ENCODE results near the gene TTC7B. TPM values are rescaled to one million over a fixed set of nuclear protein-coding genes. Genes with fewer than 3 reads are reported as not detected.

Gene TTC7B
- total RNA-seq, 1 donor from 2014 or later = 3.1 TPM

- no peak for DNase-seq (ENCODE audit: low spot score)
- no peak overlapping the region for H3K4me3 Mint-ChIP-seq
- H3K27ac Mint-ChIP-seq = no peak overlapping the region
- no peaks in the 10 kb centered on the region for H3K9me3 Mint-ChIP-seq
- H3K4me1 Mint-ChIP-seq (ENCODE audit: low read depth) = no peaks in the 10 kb centered on the region
- H3K36me3 Mint-ChIP-seq (ENCODE audit: low read depth) = no peaks in the 10 kb centered on the region
- peaks cover 3% of the 10 kb centered on the region for H3K27me3 Mint-ChIP-seq (ENCODE audit: insufficient read depth)
- intact Hi-C loops (cut with micrococcal nuclease) = no loop called here
Measured at GRCh38 chr14:90560558-90560957, 255.7 kb downstream of the TTC7B start.

GRCh38 chr14:90559811-90560492 is 256.3 kb downstream of the TTC7B start:
- peaks cover 3% of the 10 kb centered on the region for H3K27me3 Mint-ChIP-seq (ENCODE audit: insufficient read depth)
- H3K36me3 Mint-ChIP-seq (ENCODE audit: low read depth) = no peaks in the 10 kb centered on the region
- no peak for DNase-seq (ENCODE audit: low spot score)

DNA sequence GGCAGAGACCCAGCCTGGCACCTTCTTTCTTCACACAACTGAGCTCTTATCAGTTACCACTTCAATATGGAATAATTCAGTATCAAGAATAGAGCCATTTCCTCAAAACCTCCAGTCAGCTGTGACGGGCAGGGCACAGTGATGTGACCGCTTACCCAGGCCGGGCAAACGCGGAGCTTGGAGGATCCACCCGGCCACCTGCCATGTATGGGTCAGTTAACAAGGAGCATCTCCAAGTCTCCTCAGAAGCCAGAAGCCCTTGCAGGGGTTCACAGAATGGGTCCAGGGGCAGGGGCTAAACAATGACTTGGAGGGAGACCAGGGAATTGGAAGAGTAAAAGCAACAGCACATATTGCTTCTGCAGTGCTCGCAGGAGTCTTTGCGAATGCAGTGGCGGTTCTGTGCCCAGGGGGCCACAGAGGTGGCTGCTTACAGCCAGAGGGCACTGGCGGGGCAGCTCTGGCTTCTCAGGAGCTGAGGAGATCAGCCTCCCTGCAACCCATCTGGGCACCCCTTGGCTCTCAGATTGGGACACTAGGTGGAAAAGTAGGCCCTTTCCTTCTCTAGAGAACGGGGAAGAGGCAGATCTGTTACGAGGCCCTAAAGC is 257.1 kb downstream of the TTC7B start:
- Mint-ChIP-seq H3K36me3 (ENCODE audit: low read depth) (no peaks in the 10 kb centered on the region), H3K9me3 (no peaks in the 10 kb centered on the region), H3K27me3 (ENCODE audit: insufficient read depth) (peaks cover 3% of the 10 kb centered on the region), H3K4me3 (no peak overlapping the region), H3K4me1 (ENCODE audit: low read depth) (no peaks in the 10 kb centered on the region), H3K27ac (no peak overlapping the region)
- DNase-seq (ENCODE audit: low spot score) = no peak
- intact Hi-C loops (cut with micrococcal nuclease) = no loop called here

More at GRCh38 chr14:90559811-90560492, 256.3 kb downstream of the TTC7B start:
- intact Hi-C loops (cut with micrococcal nuclease) = no loop called here
- no peaks in the 10 kb centered on the region for H3K9me3 Mint-ChIP-seq
- no peak overlapping the region for H3K27ac Mint-ChIP-seq
- H3K4me3 Mint-ChIP-seq = no peak overlapping the region
- H3K4me1 Mint-ChIP-seq (ENCODE audit: low read depth) = no peaks in the 10 kb centered on the region

DNA sequence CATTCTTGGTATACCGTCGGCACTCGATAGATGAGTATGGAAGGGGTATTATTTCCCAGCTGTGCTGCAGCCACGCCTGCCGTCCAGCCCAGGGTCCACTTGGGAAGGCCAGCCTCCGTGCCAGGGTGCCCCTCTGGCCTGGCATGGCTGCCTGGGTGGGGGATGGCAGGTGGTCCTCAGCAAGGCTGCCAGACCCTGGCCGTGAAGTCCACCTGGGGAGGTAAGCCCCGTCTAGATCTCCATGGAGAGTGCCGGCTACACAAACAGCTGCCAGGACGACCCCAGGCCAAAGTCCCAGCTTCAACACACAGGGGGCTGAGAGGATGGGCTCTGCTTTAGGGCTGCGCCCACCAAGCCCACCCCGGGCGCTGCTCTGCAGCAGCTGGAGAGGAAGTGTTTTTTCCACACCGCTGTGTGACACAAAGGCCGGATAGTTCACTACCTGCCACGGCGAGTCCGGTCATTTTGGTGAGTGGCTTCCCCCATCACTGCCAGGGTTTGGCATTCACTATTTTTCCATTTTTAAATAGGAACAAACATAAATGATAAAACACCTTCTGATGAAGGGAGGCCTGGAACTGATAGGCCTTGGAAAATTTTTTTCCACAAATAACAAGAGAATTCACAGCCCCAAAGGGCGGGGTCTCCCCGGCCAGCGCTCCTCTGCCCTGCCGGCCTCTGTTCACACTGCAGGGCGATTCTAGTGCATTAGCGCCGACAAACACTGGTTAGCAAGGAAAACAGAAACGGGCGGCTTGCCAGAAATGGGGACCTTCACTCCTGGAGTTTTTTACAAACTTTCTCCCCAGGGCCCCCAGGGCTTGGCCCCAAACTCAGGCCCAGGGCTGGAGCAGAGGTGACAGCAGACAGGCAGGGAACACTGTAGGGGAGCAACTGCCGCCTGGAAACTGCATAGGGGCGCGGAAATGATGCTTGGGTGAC is 257.9 kb downstream of the TTC7B start:
- H3K4me1 Mint-ChIP-seq (ENCODE audit: low read depth) = no peaks in the 10 kb centered on the region
- no peak overlapping the region for H3K27ac Mint-ChIP-seq
- DNase-seq (ENCODE audit: low spot score) = no peak
- no peak overlapping the region for H3K4me3 Mint-ChIP-seq
- intact Hi-C loops (cut with micrococcal nuclease) = no loop called here
- peaks cover 3% of the 10 kb centered on the region for H3K27me3 Mint-ChIP-seq (ENCODE audit: insufficient read depth)
- no peaks in the 10 kb centered on the region for H3K9me3 Mint-ChIP-seq
- no peaks in the 10 kb centered on the region for H3K36me3 Mint-ChIP-seq (ENCODE audit: low read depth)

GRCh38 chr14:90557516-90557915 is 258.7 kb downstream of the TTC7B start:
- peaks cover 3% of the 10 kb centered on the region for H3K27me3 Mint-ChIP-seq (ENCODE audit: insufficient read depth)

GRCh38 chr14:90556666-90557450 is 259.4 kb downstream of the TTC7B start:
- H3K27me3 Mint-ChIP-seq (ENCODE audit: insufficient read depth) = peaks cover 3% of the 10 kb centered on the region
- H3K9me3 Mint-ChIP-seq = no peaks in the 10 kb centered on the region
- no peaks in the 10 kb centered on the region for H3K36me3 Mint-ChIP-seq (ENCODE audit: low read depth)
- no peak overlapping the region for H3K27ac Mint-ChIP-seq
- intact Hi-C loops (cut with micrococcal nuclease) = no loop called here
- H3K4me1 Mint-ChIP-seq (ENCODE audit: low read depth) = no peaks in the 10 kb centered on the region
- no peak for DNase-seq (ENCODE audit: low spot score)
- H3K4me3 Mint-ChIP-seq = no peak overlapping the region

More at GRCh38 chr14:90557516-90557915, 258.7 kb downstream of the TTC7B start:
- Mint-ChIP-seq H3K27ac (no peak overlapping the region), H3K36me3 (ENCODE audit: low read depth) (no peaks in the 10 kb centered on the region), H3K4me3 (no peak overlapping the region), H3K9me3 (no peaks in the 10 kb centered on the region), H3K4me1 (ENCODE audit: low read depth) (no peaks in the 10 kb centered on the region)
- DNase-seq (ENCODE audit: low spot score) = no peak
- intact Hi-C loops (cut with micrococcal nuclease) = no loop called here

DNA sequence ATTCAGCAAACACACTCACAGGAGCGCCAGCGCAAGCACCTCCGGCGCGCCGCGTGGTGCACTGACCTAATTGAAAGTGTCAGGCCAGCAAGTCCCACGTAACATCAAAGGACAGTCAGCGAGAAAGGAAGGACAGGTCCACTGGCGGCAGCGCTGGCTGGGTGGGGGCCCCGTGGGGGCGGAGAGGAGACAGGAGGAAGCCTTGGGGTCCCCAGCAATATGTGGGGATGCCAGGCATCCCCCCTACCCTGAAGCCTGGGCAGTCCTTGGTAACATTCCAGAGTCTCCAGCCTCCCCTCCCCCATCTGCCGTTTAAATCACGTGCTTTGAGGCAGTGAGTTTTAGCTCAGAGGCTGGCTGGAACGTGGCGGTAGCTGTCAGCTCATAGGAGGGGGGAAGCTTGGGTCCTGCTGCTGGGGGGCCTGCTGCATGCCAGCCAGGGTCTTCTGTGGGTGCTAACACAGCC is 260.2 kb downstream of the TTC7B start:
- no peak for DNase-seq (ENCODE audit: low spot score)
- Mint-ChIP-seq H3K9me3 (no peaks in the 10 kb centered on the region), H3K4me1 (ENCODE audit: low read depth) (no peaks in the 10 kb centered on the region), H3K27ac (no peak overlapping the region), H3K4me3 (no peak overlapping the region), H3K27me3 (ENCODE audit: insufficient read depth) (peaks cover 2% of the 10 kb centered on the region), H3K36me3 (ENCODE audit: low read depth) (no peaks in the 10 kb centered on the region)
- intact Hi-C loops (cut with micrococcal nuclease) = no loop called here

- intact Hi-C loops (cut with micrococcal nuclease) = no loop called here
- no peaks in the 10 kb centered on the region for H3K27me3 Mint-ChIP-seq (ENCODE audit: insufficient read depth)
- no peak for DNase-seq (ENCODE audit: low spot score)
- H3K27ac Mint-ChIP-seq = no peak overlapping the region
- H3K9me3 Mint-ChIP-seq = no peaks in the 10 kb centered on the region
- no peaks in the 10 kb centered on the region for H3K4me1 Mint-ChIP-seq (ENCODE audit: low read depth)
- no peaks in the 10 kb centered on the region for H3K36me3 Mint-ChIP-seq (ENCODE audit: low read depth)
- no peak overlapping the region for H3K4me3 Mint-ChIP-seq
Measured at GRCh38 chr14:90555126-90556011, 260.9 kb downstream of the TTC7B start.

DNA sequence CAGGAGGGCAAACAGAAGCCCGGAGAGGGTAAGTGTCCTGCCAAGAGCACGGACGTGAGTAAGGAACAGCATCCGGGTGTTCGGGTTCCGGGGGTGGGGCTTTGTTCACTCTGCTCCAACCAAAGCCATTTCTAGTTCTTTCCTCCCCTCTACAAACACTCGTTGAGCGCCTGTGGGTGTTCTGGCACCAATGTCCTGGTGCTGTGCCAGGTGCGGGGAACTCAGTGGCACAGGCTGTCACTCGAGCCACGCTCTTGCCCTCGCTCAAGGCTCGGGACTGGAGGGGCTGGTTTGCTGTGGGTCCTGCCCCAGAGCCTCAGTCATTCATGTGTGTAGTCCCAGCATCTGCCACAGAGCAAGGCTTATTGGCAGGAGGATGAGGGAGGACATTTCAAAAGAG is 261.9 kb downstream of the TTC7B start:
- H3K4me1 Mint-ChIP-seq (ENCODE audit: low read depth) = no peaks in the 10 kb centered on the region

DNA sequence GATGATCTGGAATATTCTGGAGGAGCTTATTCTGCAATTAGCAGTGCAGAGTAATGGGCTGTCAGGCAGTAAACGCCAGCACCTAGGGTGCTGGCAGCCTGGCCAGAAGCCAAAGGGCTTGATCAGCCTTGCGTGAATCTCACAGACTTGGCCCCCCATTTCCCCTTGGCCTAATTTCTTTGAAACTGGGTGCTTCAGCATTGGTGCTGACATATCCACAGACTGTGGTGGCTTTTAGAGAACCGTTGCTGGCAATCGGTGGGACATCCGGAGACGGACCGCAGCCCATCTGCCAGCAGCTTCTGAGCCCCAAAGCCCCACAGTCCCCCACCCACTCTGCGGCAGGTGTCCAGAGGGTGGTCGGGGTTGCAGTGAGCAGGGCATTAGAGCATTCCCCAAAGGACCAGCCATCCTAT is 262.3 kb downstream of the TTC7B start:
- H3K27ac Mint-ChIP-seq = no peak overlapping the region
- H3K4me1 Mint-ChIP-seq (ENCODE audit: low read depth) = no peaks in the 10 kb centered on the region
- no peaks in the 10 kb centered on the region for H3K9me3 Mint-ChIP-seq

More for the DNA sequence above, 261.9 kb downstream of the TTC7B start:
- no peaks in the 10 kb centered on the region for H3K36me3 Mint-ChIP-seq (ENCODE audit: low read depth)
- no peaks in the 10 kb centered on the region for H3K27me3 Mint-ChIP-seq (ENCODE audit: insufficient read depth)
- intact Hi-C loops (cut with micrococcal nuclease) = no loop called here
- no peak overlapping the region for H3K4me3 Mint-ChIP-seq
- no peak for DNase-seq (ENCODE audit: low spot score)
- H3K9me3 Mint-ChIP-seq = no peaks in the 10 kb centered on the region
- no peak overlapping the region for H3K27ac Mint-ChIP-seq

DNA sequence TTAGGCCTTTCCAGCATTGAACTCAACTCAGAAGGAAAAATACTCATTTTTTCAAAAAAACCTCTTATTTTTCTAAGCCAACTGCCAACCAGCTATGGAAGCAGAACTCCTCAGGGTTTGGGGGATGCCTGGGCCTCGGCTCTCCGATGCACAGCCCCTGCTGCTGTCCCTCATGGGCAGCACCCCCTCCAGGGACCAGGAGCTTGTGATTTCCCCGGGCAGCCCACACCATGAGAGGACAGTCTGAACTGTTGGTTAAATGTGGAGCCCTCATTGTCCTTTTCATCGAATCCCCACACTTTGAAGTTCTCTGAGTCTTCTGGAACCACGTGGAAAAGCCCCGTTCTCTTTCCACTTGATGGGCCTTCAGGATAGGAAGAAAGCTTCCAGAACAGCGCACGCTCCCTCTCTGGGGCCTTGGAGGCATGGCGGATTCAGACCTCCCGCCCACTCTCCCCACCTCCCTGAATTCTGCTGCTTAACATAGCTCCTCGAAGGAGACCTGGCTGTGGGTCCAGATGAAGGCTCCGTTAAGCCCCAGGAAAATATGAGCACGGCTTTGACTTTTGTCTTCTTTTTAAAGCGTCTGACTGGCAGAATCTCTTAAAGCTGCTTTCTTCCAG is 262.8 kb downstream of the TTC7B start:
- no peaks in the 10 kb centered on the region for H3K9me3 Mint-ChIP-seq
- DNase-seq (ENCODE audit: low spot score) = no peak
- H3K27me3 Mint-ChIP-seq (ENCODE audit: insufficient read depth) = no peaks in the 10 kb centered on the region
- no peak overlapping the region for H3K4me3 Mint-ChIP-seq
- intact Hi-C loops (cut with micrococcal nuclease) = no loop called here
- H3K27ac Mint-ChIP-seq = no peak overlapping the region
- no peaks in the 10 kb centered on the region for H3K36me3 Mint-ChIP-seq (ENCODE audit: low read depth)
- no peaks in the 10 kb centered on the region for H3K4me1 Mint-ChIP-seq (ENCODE audit: low read depth)

More for the DNA sequence above, 262.3 kb downstream of the TTC7B start:
- Mint-ChIP-seq H3K36me3 (ENCODE audit: low read depth) (no peaks in the 10 kb centered on the region), H3K4me3 (no peak overlapping the region), H3K27me3 (ENCODE audit: insufficient read depth) (no peaks in the 10 kb centered on the region)
- DNase-seq (ENCODE audit: low spot score) = no peak
- intact Hi-C loops (cut with micrococcal nuclease) = no loop called here

All from activated T-helper 1 cell treated with anti-CD3 and anti-CD28 coated beads, Interleukin-12 subunit alpha, Interleukin-12 subunit beta, Interleukin-2, Interleukin-4 antibody, amounts not matched to agents 30 ng/mL and 10 ng/mL and 1 ng/mL, durations not matched to agents 14 hours and 24 hours and 36 hours (primary cell).